KMS-11 (cell line): ENCODE measurements around the gene CBFA2T3.

ENCODE experiments used
- H2AFZ ChIP-seq: fragments of 200-600 bp; sonication (generic); 2 replicates; pipeline ENCODE4 v1.6.1; 2016; ENCODE audit warnings: antibody characterized with exemption, mixed run types, low read depth
- H3K27ac ChIP-seq: fragments of 200-600 bp; sonication (generic); 2 replicates; pipeline ENCODE4 v1.6.1; 2016; ENCODE audit warnings: mild to moderate bottlenecking, mixed run types
- H3K27me3 ChIP-seq: fragments of 200-600 bp; sonication (generic); 2 replicates; pipeline ENCODE4 v1.6.1; 2017; ENCODE audit warnings: mild to moderate bottlenecking, low read depth, mixed run types, moderate library complexity; ENCODE audit not compliant: insufficient read depth
- H3K36me3 ChIP-seq: fragments of 200-600 bp; sonication (generic); 2 replicates; pipeline ENCODE4 v1.6.1; 2017; ENCODE audit warnings: mild to moderate bottlenecking, mixed run types; ENCODE audit not compliant: insufficient read depth
- H3K4me1 ChIP-seq: fragments of 200-600 bp; sonication (generic); 2 replicates; pipeline ENCODE4 v1.6.1; 2016; ENCODE audit warnings: mild to moderate bottlenecking, low read depth, mixed run types; ENCODE audit not compliant: poor library complexity, severe bottlenecking
- H3K4me2 ChIP-seq: fragments of 200-600 bp; sonication (generic); 2 replicates; pipeline ENCODE4 v1.7.0; 2016; ENCODE audit warnings: mild to moderate bottlenecking, mixed run types
- H3K4me3 ChIP-seq: fragments of 200-600 bp; sonication (generic); IDR thresholded peaks from 2 replicates; pipeline ENCODE4 v1.6.1; 2017; ENCODE audit warnings: low read depth, low read length, mixed read lengths; ENCODE audit not compliant: insufficient read depth
- H3K79me2 ChIP-seq: fragments of 200-600 bp; sonication (generic); 2 replicates; pipeline ENCODE4 v1.6.1; 2016; ENCODE audit warnings: low read depth, mixed run types; ENCODE audit not compliant: insufficient read depth
- H3K9ac ChIP-seq: fragments of 200-600 bp; sonication (generic); 2 replicates; pipeline ENCODE4 v1.6.1; 2016; ENCODE audit warnings: mild to moderate bottlenecking, mixed run types
- H4K20me1 ChIP-seq: fragments of 200-600 bp; sonication (generic); 2 replicates; pipeline ENCODE4 v1.6.1; 2016; ENCODE audit warnings: mild to moderate bottlenecking, mixed run types; ENCODE audit not compliant: insufficient read depth
- CTCF ChIP-seq: fragments of 200-600 bp; sonication (generic); conservative IDR thresholded peaks from 2 replicates; pipeline ENCODE4 v1.6.1; 2017; ENCODE audit warnings: low read depth, mild to moderate bottlenecking, antibody characterized with exemption, low read length, moderate library complexity, mixed read lengths

Gene CBFA2T3

GRCh38 chr16:88865310-88865709, 111.7 kb downstream of the CBFA2T3 start:
- Histone ChIP-seq H3K9ac (no peak overlapping the region), H3K4me1 (no peaks in the 10 kb centered on the region), H3K27ac (no peak overlapping the region), H3K79me2 (no peaks in the 10 kb centered on the region), H2AFZ (no peak overlapping the region), H3K27me3 (peaks cover 51% of the 10 kb centered on the region), H3K4me3 (no peak overlapping the region), H3K4me2 (no peak overlapping the region), H3K36me3 (no peaks in the 10 kb centered on the region; the same call in 1 of the 2 replicates), H4K20me1 (no peaks in the 10 kb centered on the region)
- no peak for TF ChIP-seq CTCF

GRCh38 chr16:88864521-88864920, 112.5 kb downstream of the CBFA2T3 start:
- Histone ChIP-seq H3K79me2 (no peaks in the 10 kb centered on the region), H3K4me3 (no peak overlapping the region), H3K27me3 (peaks cover 43% of the 10 kb centered on the region), H4K20me1 (no peaks in the 10 kb centered on the region), H3K4me1 (no peaks in the 10 kb centered on the region), H3K36me3 (no peaks in the 10 kb centered on the region; the same call in 1 of the 2 replicates), H3K4me2 (no peak overlapping the region), H3K27ac (no peak overlapping the region), H2AFZ (no peak overlapping the region), H3K9ac (no peak overlapping the region)
- TF ChIP-seq CTCF, result no peak

- no peak overlapping the region for H3K9ac ChIP-seq
- no peaks in the 10 kb centered on the region for H3K4me1 ChIP-seq
- H4K20me1 ChIP-seq, result no peaks in the 10 kb centered on the region
These were observed 112.9 kb downstream of the CBFA2T3 start for GRCh38 chr16:88864099-88864498.

GRCh38 chr16:88863426-88863825, 113.6 kb downstream of the CBFA2T3 start:
- H3K27ac ChIP-seq, result no peak overlapping the region
- H3K4me1 ChIP-seq, result no peaks in the 10 kb centered on the region
- H3K36me3 ChIP-seq, result no peaks in the 10 kb centered on the region; the same call in 1 of the 2 replicates
- no peak overlapping the region for H3K4me3 ChIP-seq
- no peaks in the 10 kb centered on the region for H4K20me1 ChIP-seq
- H3K79me2 ChIP-seq, result no peaks in the 10 kb centered on the region; the same call in 1 of the 2 replicates
- no peak overlapping the region for H3K4me2 ChIP-seq
- TF ChIP-seq CTCF, result no peak
- peaks cover 32% of the 10 kb centered on the region for H3K27me3 ChIP-seq
- no peak overlapping the region for H3K9ac ChIP-seq
- no peak overlapping the region for H2AFZ ChIP-seq

More at GRCh38 chr16:88864099-88864498, 112.9 kb downstream of the CBFA2T3 start:
- no peak for TF ChIP-seq CTCF
- H3K79me2 ChIP-seq, result no peaks in the 10 kb centered on the region
- H3K4me3 ChIP-seq, result no peak overlapping the region
- no peak overlapping the region for H3K27ac ChIP-seq
- H3K36me3 ChIP-seq, result no peaks in the 10 kb centered on the region; the same call in 1 of the 2 replicates
- H3K27me3 ChIP-seq, result peaks cover 39% of the 10 kb centered on the region
- no peak overlapping the region for H3K4me2 ChIP-seq
- H2AFZ ChIP-seq, result no peak overlapping the region
